Osteocyte (in vitro differentiated cells): Measurements from ENCODE around the gene DBP. TPM values are rescaled to one million over a fixed set of nuclear protein-coding genes. Genes with fewer than 3 reads are reported as not detected.
"Not testable (repeated sequence)": the region's sequence is repeated elsewhere in the genome, so short reads cannot be mapped to it uniquely, and the experiment has no call there.

Experiments used
- DNase-seq: peaks from one replicate; pipeline ENCODE4 v3.0.0; 2021; ENCODE audit warnings: mixed read lengths; ENCODE audit not compliant: unreplicated experiment; ENCODE audit errors: extremely low spot score
- H3K27ac Mint-ChIP-seq: one replicate; pipeline ENCODE4 v1.8.0; 2021; ENCODE audit warnings: mild to moderate bottlenecking, mixed read lengths; ENCODE audit not compliant: unreplicated experiment
- H3K27me3 Mint-ChIP-seq: one replicate; pipeline ENCODE4 v1.8.0; 2021; ENCODE audit warnings: mixed read lengths; ENCODE audit not compliant: unreplicated experiment
- H3K36me3 Mint-ChIP-seq: one replicate; pipeline ENCODE4 v1.8.0; 2021; ENCODE audit warnings: mixed read lengths; ENCODE audit not compliant: unreplicated experiment
- H3K4me1 Mint-ChIP-seq: one replicate; pipeline ENCODE4 v1.8.0; 2021; ENCODE audit warnings: mixed read lengths; ENCODE audit not compliant: unreplicated experiment
- H3K4me3 Mint-ChIP-seq: one replicate; pipeline ENCODE4 v1.8.0; 2021; ENCODE audit warnings: mild to moderate bottlenecking, moderate library complexity, mixed read lengths; ENCODE audit not compliant: unreplicated experiment
- H3K9me3 Mint-ChIP-seq: one replicate; pipeline ENCODE4 v1.8.0; 2021; ENCODE audit warnings: mixed read lengths; ENCODE audit not compliant: unreplicated experiment
- CTCF ChIP-seq: fragments of 200-600 bp; sonication (generic); IDR thresholded peaks from 2 replicates; pipeline ENCODE4 v1.5.0; 2021; ENCODE audit warnings: antibody characterized with exemption, mild to moderate bottlenecking, moderate library complexity
- total RNA-seq: library from RNA; stranded (reverse); gene quantifications from 2 replicates; pipeline ENCODE4 v1.2.1, GENCODE V29; 2021

Gene DBP
- total RNA-seq, 1 donor from 2014 or later = 20.3 TPM

GRCh38 chr19:48681127-48681470, 43.9 kb upstream of the DBP start:
- no peaks in the 10 kb centered on the region for H3K4me1 Mint-ChIP-seq
- DNase-seq = no peak
- H3K4me3 Mint-ChIP-seq = no peak overlapping the region
- H3K36me3 Mint-ChIP-seq = no peaks in the 10 kb centered on the region
- TF ChIP-seq CTCF = no peak
- no peak overlapping the region for H3K27ac Mint-ChIP-seq
- no peaks in the 10 kb centered on the region for H3K27me3 Mint-ChIP-seq
- no peaks in the 10 kb centered on the region for H3K9me3 Mint-ChIP-seq

- no peak for DNase-seq
- H3K27me3 Mint-ChIP-seq = no peaks in the 10 kb centered on the region
- H3K27ac Mint-ChIP-seq = no peak overlapping the region
Observed at GRCh38 chr19:48680436-48681126, 43.4 kb upstream of the DBP start.

GRCh38 chr19:48680006-48680405, 42.8 kb upstream of the DBP start:
- H3K36me3 Mint-ChIP-seq, H3K9me3 Mint-ChIP-seq, H3K4me3 Mint-ChIP-seq: not testable (repeated sequence)

More at GRCh38 chr19:48680436-48681126, 43.4 kb upstream of the DBP start:
- Mint-ChIP-seq H3K4me3 (no peak overlapping the region), H3K36me3 (no peaks in the 10 kb centered on the region), H3K9me3 (no peaks in the 10 kb centered on the region), H3K4me1 (no peaks in the 10 kb centered on the region)
- TF ChIP-seq CTCF = no peak

GRCh38 chr19:48678201-48678600, 41.0 kb upstream of the DBP start:
- DNase-seq = no peak
- no peaks in the 10 kb centered on the region for H3K36me3 Mint-ChIP-seq
- no peak overlapping the region for H3K27ac Mint-ChIP-seq
- no peak overlapping the region for H3K4me3 Mint-ChIP-seq
- peaks cover 3% of the 10 kb centered on the region for H3K4me1 Mint-ChIP-seq
- no peaks in the 10 kb centered on the region for H3K9me3 Mint-ChIP-seq
- TF ChIP-seq CTCF = no peak
- H3K27me3 Mint-ChIP-seq = no peaks in the 10 kb centered on the region

More at GRCh38 chr19:48680006-48680405, 42.8 kb upstream of the DBP start:
- not testable (repeated sequence) for H3K27ac Mint-ChIP-seq, DNase-seq, H3K4me1 Mint-ChIP-seq, H3K27me3 Mint-ChIP-seq

- no peak for DNase-seq
- H3K4me3 Mint-ChIP-seq = no peak overlapping the region
Observed at GRCh38 chr19:48676887-48677286, 39.7 kb upstream of the DBP start.

More at GRCh38 chr19:48676887-48677286, 39.7 kb upstream of the DBP start:
- H3K9me3 Mint-ChIP-seq = no peaks in the 10 kb centered on the region
- no peak for TF ChIP-seq CTCF
- H3K4me1 Mint-ChIP-seq = peaks cover 3% of the 10 kb centered on the region
- H3K27ac Mint-ChIP-seq = no peak overlapping the region
- no peaks in the 10 kb centered on the region for H3K36me3 Mint-ChIP-seq
- no peaks in the 10 kb centered on the region for H3K27me3 Mint-ChIP-seq
